GM19025 (cell line): ENCODE measurements around the gene CENPX.
"Not testable (repeated sequence)": the region's sequence is repeated elsewhere in the genome, so short reads cannot be mapped to it uniquely, and the experiment has no call there.

ENCODE experiments used
- ATAC-seq: cut with Tn5 transposase; IDR thresholded peaks from one replicate; pipeline ENCODE4 v1.9.1; 2021; ENCODE audit warnings: mild to moderate bottlenecking, low read depth, moderate library complexity; ENCODE audit not compliant: unreplicated experiment

The CENPX gene

GRCh38 chr17:81984773-81985410 lies 37.8 kb downstream of the CENPX start:
- ATAC-seq: no peak

GRCh38 chr17:81983639-81984373 lies 38.9 kb downstream of the CENPX start:
- ATAC-seq: no peak

GRCh38 chr17:81983011-81983638 lies 39.6 kb downstream of the CENPX start:
- no peak for ATAC-seq

- not testable (repeated sequence) for ATAC-seq
Measured at GRCh38 chr17:81981511-81981910, 41.2 kb downstream of the CENPX start.

GRCh38 chr17:81980707-81981343 lies 41.9 kb downstream of the CENPX start:
- ATAC-seq: no peak

GRCh38 chr17:81980122-81980521 lies 42.6 kb downstream of the CENPX start:
- ATAC-seq: no peak

- no peak for ATAC-seq
Measured at GRCh38 chr17:81978524-81979298, 44.0 kb downstream of the CENPX start.

- ATAC-seq: peak; percentile 87
Measured at GRCh38 chr17:81977211-81977808, 45.4 kb downstream of the CENPX start, which contains the start of gene ASPSCR1. TSS of gene ASPSCR1 (plus strand) at chr17:81977629. CDS start at chr17:81977647, 18 bp downstream.

- no peak for ATAC-seq
Measured at GRCh38 chr17:81976332-81977210, 46.1 kb downstream of the CENPX start.

GRCh38 chr17:81973432-81973831 lies 49.2 kb downstream of the CENPX start:
- no peak for ATAC-seq

- ATAC-seq: no peak
Measured at GRCh38 chr17:81968850-81969812, 53.5 kb downstream of the CENPX start.
